H1 (cell line): ENCODE data around the gene PI4KA. TPM values are rescaled to one million over a fixed set of nuclear protein-coding genes. Genes with fewer than 3 reads are reported as not detected.

Experiments
- CBX5 ChIP-seq: fragments of 300-800, 300-1000 bp; sonication (generic); IDR thresholded peaks from 2 replicates; pipeline ENCODE4 v1.7.1; 2016; ENCODE audit warnings: antibody characterized with exemption, low read length, low read depth
- EGR1 ChIP-seq: IDR thresholded peaks from 2 replicates; pipeline ENCODE4 v1.6.1; 2011; ENCODE audit warnings: low read depth, low read length, borderline replicate concordance
- EZH2 ChIP-seq: fragments of 200-600 bp; sonication (generic); IDR thresholded peaks from 2 replicates; pipeline ENCODE4 v1.7.1; 2012; ENCODE audit warnings: low read depth, mild to moderate bottlenecking, moderate library complexity, low read length, inconsistent platforms; ENCODE audit not compliant: severe bottlenecking
- JUN ChIP-seq: IDR thresholded peaks from 2 replicates; pipeline ENCODE4 v1.6.1; 2011; ENCODE audit warnings: low read depth, mild to moderate bottlenecking, improper control_type of control experiment, low read length
- MAX ChIP-seq: IDR thresholded peaks from 2 replicates; pipeline ENCODE4 v1.6.1; 2012; ENCODE audit warnings: inconsistent platforms
- TAF7 ChIP-seq: optimal IDR thresholded peaks from 2 replicates; pipeline ENCODE3; 2011; ENCODE audit warnings: low read depth, mild to moderate bottlenecking, inconsistent platforms, low read length, moderate library complexity, borderline replicate concordance
- TBP ChIP-seq: IDR thresholded peaks from 2 replicates; pipeline ENCODE4 v1.6.1; 2011; ENCODE audit warnings: low read depth, low read length, improper control_type of control experiment
- ZNF274 ChIP-seq: IDR thresholded peaks from 2 replicates; pipeline ENCODE4 v1.7.0; 2012; ENCODE audit warnings: low read length, borderline replicate concordance; ENCODE audit errors: extremely low read depth
- polyA plus RNA-seq, 7 experiments: library from polyadenylated mRNA; depleted of rRNA in 3 of 7; stranded (reverse) in 5 of 7; unstranded in 2 of 7; fragments of >200 nt in 5 of 7; fragments of 200-250 nt in 2 of 7; gene quantifications; 1 replicate in 5 of 7; 2 replicates in 1 of 7; 4 replicates in 1 of 7; pipeline versions ENCODE4 v1.2.1 to v1.2.3, GENCODE V29; 2011 to 2013; ENCODE audit warnings: missing spikeins in 2 of 7, mixed read lengths in 2 of 7
- total RNA-seq: library from RNA; stranded (reverse); fragmentation: NEBNext Ultra II Directional; extraction: Animal tissue kit (Norgen Biotek cat#: 25700); gene quantifications from 2 replicates; pipeline ENCODE4 v1.2.1, GENCODE V29; 2021
- TF ChIP-seq, protein P1 (sequence below): fragments of 300-600 bp; sonication (generic); IDR thresholded peaks from 2 replicates; pipeline ENCODE4 v1.7.1; 2012; ENCODE audit warnings: low read length, moderate library complexity, mild to moderate bottlenecking, inconsistent platforms; ENCODE audit not compliant: insufficient replicate concordance
- TF ChIP-seq, protein P2 (sequence below): IDR thresholded peaks from 2 replicates; pipeline ENCODE4 v1.6.1; 2012; ENCODE audit warnings: low read length, inconsistent platforms

PI4KA gene
- total and polyA plus RNA-seq, 2 of the 8 experiments (the other 6 are each of a cell fraction or from before 2014, with no cell fraction given) = 22.5 to 37.7 TPM

GRCh38 chr22:20904980-20905355 is 46.4 kb upstream of the PI4KA start (continued):
- TF ChIP-seq, protein P1, sequence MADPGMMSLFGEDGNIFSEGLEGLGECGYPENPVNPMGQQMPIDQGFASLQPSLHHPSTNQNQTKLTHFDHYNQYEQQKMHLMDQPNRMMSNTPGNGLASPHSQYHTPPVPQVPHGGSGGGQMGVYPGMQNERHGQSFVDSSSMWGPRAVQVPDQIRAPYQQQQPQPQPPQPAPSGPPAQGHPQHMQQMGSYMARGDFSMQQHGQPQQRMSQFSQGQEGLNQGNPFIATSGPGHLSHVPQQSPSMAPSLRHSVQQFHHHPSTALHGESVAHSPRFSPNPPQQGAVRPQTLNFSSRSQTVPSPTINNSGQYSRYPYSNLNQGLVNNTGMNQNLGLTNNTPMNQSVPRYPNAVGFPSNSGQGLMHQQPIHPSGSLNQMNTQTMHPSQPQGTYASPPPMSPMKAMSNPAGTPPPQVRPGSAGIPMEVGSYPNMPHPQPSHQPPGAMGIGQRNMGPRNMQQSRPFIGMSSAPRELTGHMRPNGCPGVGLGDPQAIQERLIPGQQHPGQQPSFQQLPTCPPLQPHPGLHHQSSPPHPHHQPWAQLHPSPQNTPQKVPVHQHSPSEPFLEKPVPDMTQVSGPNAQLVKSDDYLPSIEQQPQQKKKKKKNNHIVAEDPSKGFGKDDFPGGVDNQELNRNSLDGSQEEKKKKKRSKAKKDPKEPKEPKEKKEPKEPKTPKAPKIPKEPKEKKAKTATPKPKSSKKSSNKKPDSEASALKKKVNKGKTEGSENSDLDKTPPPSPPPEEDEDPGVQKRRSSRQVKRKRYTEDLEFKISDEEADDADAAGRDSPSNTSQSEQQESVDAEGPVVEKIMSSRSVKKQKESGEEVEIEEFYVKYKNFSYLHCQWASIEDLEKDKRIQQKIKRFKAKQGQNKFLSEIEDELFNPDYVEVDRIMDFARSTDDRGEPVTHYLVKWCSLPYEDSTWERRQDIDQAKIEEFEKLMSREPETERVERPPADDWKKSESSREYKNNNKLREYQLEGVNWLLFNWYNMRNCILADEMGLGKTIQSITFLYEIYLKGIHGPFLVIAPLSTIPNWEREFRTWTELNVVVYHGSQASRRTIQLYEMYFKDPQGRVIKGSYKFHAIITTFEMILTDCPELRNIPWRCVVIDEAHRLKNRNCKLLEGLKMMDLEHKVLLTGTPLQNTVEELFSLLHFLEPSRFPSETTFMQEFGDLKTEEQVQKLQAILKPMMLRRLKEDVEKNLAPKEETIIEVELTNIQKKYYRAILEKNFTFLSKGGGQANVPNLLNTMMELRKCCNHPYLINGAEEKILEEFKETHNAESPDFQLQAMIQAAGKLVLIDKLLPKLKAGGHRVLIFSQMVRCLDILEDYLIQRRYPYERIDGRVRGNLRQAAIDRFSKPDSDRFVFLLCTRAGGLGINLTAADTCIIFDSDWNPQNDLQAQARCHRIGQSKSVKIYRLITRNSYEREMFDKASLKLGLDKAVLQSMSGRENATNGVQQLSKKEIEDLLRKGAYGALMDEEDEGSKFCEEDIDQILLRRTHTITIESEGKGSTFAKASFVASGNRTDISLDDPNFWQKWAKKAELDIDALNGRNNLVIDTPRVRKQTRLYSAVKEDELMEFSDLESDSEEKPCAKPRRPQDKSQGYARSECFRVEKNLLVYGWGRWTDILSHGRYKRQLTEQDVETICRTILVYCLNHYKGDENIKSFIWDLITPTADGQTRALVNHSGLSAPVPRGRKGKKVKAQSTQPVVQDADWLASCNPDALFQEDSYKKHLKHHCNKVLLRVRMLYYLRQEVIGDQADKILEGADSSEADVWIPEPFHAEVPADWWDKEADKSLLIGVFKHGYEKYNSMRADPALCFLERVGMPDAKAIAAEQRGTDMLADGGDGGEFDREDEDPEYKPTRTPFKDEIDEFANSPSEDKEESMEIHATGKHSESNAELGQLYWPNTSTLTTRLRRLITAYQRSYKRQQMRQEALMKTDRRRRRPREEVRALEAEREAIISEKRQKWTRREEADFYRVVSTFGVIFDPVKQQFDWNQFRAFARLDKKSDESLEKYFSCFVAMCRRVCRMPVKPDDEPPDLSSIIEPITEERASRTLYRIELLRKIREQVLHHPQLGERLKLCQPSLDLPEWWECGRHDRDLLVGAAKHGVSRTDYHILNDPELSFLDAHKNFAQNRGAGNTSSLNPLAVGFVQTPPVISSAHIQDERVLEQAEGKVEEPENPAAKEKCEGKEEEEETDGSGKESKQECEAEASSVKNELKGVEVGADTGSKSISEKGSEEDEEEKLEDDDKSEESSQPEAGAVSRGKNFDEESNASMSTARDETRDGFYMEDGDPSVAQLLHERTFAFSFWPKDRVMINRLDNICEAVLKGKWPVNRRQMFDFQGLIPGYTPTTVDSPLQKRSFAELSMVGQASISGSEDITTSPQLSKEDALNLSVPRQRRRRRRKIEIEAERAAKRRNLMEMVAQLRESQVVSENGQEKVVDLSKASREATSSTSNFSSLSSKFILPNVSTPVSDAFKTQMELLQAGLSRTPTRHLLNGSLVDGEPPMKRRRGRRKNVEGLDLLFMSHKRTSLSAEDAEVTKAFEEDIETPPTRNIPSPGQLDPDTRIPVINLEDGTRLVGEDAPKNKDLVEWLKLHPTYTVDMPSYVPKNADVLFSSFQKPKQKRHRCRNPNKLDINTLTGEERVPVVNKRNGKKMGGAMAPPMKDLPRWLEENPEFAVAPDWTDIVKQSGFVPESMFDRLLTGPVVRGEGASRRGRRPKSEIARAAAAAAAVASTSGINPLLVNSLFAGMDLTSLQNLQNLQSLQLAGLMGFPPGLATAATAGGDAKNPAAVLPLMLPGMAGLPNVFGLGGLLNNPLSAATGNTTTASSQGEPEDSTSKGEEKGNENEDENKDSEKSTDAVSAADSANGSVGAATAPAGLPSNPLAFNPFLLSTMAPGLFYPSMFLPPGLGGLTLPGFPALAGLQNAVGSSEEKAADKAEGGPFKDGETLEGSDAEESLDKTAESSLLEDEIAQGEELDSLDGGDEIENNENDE = no peak
- TF ChIP-seq EGR1 = no peak
- no peak for TF ChIP-seq EZH2
- TF ChIP-seq TAF7 = no peak
- TF ChIP-seq TBP = no peak
- no peak for TF ChIP-seq CBX5
- TF ChIP-seq JUN = no peak
- TF ChIP-seq, protein P2, sequence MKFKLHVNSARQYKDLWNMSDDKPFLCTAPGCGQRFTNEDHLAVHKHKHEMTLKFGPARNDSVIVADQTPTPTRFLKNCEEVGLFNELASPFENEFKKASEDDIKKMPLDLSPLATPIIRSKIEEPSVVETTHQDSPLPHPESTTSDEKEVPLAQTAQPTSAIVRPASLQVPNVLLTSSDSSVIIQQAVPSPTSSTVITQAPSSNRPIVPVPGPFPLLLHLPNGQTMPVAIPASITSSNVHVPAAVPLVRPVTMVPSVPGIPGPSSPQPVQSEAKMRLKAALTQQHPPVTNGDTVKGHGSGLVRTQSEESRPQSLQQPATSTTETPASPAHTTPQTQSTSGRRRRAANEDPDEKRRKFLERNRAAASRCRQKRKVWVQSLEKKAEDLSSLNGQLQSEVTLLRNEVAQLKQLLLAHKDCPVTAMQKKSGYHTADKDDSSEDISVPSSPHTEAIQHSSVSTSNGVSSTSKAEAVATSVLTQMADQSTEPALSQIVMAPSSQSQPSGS = no peak
- TF ChIP-seq ZNF274 = no peak
- no peak for TF ChIP-seq MAX
